Middle frontal gyrus (tissue), 1 donor: ENCODE results near the gene SPRR2G.
"Not testable (repeated sequence)": the region's sequence is repeated elsewhere in the genome, so short reads cannot be mapped to it uniquely, and the experiment has no call there.

ENCODE experiments used
- DNase-seq: peaks from one replicate; pipeline ENCODE4 v3.0.0-alpha.2; 2015; ENCODE audit warnings: low spot score; ENCODE audit errors: extremely low spot score

Gene SPRR2G

GRCh38 chr1:153150846-153151245 is at the start of gene SPRR2G:
Gene SPRR2G, minus strand, starts transcription at chr1:153150890. Its CDS starts 780 bp downstream, at chr1:153150110.
- no peak for DNase-seq

- no peak for DNase-seq
Measured at GRCh38 chr1:153195216-153195615, 44.5 kb upstream of the SPRR2G start.

GRCh38 chr1:153194331-153195050 is 43.8 kb upstream of the SPRR2G start:
- no peak for DNase-seq

GRCh38 chr1:153192697-153193096 is 42.0 kb upstream of the SPRR2G start:
- no peak for DNase-seq

- no peak for DNase-seq
Measured at GRCh38 chr1:153190373-153190772, 39.7 kb upstream of the SPRR2G start.

GRCh38 chr1:153188301-153188700 is 37.6 kb upstream of the SPRR2G start:
- DNase-seq = not testable (repeated sequence)

- DNase-seq = no peak
Measured at GRCh38 chr1:153180556-153180955, 29.9 kb upstream of the SPRR2G start.

GRCh38 chr1:153178922-153179321 is 28.2 kb upstream of the SPRR2G start:
- DNase-seq = no peak

- DNase-seq = no peak
Measured at GRCh38 chr1:153174624-153175023, 23.9 kb upstream of the SPRR2G start.

GRCh38 chr1:153168686-153169085 is 18.0 kb upstream of the SPRR2G start:
- no peak for DNase-seq

- no peak for DNase-seq
Measured at GRCh38 chr1:153155541-153155940, 4.9 kb upstream of the SPRR2G start.

- DNase-seq = no peak
Measured at GRCh38 chr1:153152481-153152880, 1.8 kb upstream of the SPRR2G start.

- DNase-seq = no peak
Measured at GRCh38 chr1:153141377-153141776, 9.3 kb downstream of the SPRR2G start.

GRCh38 chr1:153140484-153140883 is 10.2 kb downstream of the SPRR2G start:
- no peak for DNase-seq

- DNase-seq = no peak
Measured at GRCh38 chr1:153133743-153134142, 16.9 kb downstream of the SPRR2G start.

- no peak for DNase-seq
Measured at GRCh38 chr1:153133267-153133666, 17.4 kb downstream of the SPRR2G start.

- DNase-seq = not testable (repeated sequence)
Measured at GRCh38 chr1:153128688-153129087, 22.0 kb downstream of the SPRR2G start.

GRCh38 chr1:153127296-153127695 is 23.4 kb downstream of the SPRR2G start:
- DNase-seq = no peak

- DNase-seq = no peak
Measured at GRCh38 chr1:153125536-153125935, 25.2 kb downstream of the SPRR2G start.

GRCh38 chr1:153123793-153124192 is 26.9 kb downstream of the SPRR2G start:
- DNase-seq = not testable (repeated sequence)

GRCh38 chr1:153122831-153123421 is 27.8 kb downstream of the SPRR2G start:
- DNase-seq = no peak

GRCh38 chr1:153120945-153121344 is 29.7 kb downstream of the SPRR2G start:
- DNase-seq = no peak

GRCh38 chr1:153119491-153119971 is 31.2 kb downstream of the SPRR2G start:
- no peak for DNase-seq
